ENCODE data around the gene FAHD1. TPM values are rescaled to one million over a fixed set of nuclear protein-coding genes. Genes with fewer than 3 reads are reported as not detected.
"Not testable (repeated sequence)": the region's sequence is repeated elsewhere in the genome, so short reads cannot be mapped to it uniquely, and the experiment has no call there.

FAHD1 gene
- total RNA-seq, 1 donor from 2014 or later, result 109 TPM

GRCh38 chr16:1789643-1790045 lies 37.4 kb upstream of the FAHD1 start:
- no peak for DNase-seq (ENCODE audit: low read depth)

DNA sequence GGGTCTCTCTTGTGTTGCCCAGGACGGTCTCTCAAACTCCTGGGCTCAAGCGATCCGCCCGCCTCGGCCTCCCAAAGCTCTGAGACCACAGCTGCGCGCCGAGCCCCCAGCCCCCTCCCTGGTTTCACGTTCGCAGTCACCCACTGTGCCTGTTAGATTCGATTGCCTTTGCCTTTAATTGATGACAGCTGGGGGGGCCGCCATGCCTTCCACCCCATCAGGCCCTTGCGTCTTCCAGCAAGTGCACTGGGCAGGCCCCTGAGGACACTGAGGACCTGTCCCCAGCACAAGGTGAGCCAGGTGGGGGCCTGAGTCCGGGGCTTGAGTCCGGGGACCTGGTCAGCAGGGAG lies 36.8 kb upstream of the FAHD1 start:
- no peak for DNase-seq (ENCODE audit: low read depth)

- no peak for DNase-seq (ENCODE audit: low read depth)
These were observed 36.3 kb upstream of the FAHD1 start for GRCh38 chr16:1790611-1791255.

DNA sequence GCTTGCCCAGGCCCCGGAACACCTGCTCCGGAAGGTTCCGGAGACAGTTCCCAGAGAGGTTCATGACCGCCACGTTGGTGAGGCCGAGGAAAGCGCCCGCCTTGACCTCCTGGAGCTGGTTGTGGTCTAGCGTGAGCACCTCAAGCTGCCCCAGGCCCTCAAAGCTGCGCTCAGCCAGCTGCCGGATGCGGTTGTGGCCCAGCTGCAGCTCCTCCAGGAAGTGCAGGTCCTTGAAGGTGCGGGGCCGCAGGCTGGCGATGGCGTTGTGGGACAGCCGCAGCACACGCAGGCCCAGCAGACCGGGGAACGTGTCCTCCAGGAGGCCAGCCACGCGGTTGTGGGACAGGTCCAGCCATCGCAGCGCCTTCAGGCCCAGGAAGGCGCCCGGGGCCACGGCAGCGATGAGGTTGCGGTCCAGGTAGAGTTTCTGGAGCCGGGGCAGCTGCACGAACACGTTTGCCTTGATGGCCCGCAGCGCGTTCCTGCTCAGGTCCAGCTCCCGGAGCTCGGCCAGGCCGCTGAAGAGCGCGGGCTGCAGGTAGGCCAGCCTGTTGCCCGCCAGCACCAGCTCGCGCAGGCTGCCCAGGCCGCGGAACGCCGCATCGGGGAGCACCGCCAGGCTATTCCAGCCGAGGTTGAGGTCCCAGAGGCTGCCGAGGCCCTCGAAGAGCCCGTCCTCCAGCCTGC lies 35.6 kb upstream of the FAHD1 start:
- no peak for DNase-seq (ENCODE audit: low read depth)

- DNase-seq (ENCODE audit: low read depth), result no peak
These were observed 34.8 kb upstream of the FAHD1 start for GRCh38 chr16:1791943-1792812.

GRCh38 chr16:1792836-1793577 lies 34.0 kb upstream of the FAHD1 start:
- DNase-seq (ENCODE audit: low read depth), result no peak

GRCh38 chr16:1793578-1794220 lies 33.3 kb upstream of the FAHD1 start, which contains the start of gene IGFALS:
Gene IGFALS, minus strand, starts transcription at chr16:1793705. Its CDS starts 53 bp downstream, at chr16:1793652.
- DNase-seq (ENCODE audit: low read depth), result no peak

DNA sequence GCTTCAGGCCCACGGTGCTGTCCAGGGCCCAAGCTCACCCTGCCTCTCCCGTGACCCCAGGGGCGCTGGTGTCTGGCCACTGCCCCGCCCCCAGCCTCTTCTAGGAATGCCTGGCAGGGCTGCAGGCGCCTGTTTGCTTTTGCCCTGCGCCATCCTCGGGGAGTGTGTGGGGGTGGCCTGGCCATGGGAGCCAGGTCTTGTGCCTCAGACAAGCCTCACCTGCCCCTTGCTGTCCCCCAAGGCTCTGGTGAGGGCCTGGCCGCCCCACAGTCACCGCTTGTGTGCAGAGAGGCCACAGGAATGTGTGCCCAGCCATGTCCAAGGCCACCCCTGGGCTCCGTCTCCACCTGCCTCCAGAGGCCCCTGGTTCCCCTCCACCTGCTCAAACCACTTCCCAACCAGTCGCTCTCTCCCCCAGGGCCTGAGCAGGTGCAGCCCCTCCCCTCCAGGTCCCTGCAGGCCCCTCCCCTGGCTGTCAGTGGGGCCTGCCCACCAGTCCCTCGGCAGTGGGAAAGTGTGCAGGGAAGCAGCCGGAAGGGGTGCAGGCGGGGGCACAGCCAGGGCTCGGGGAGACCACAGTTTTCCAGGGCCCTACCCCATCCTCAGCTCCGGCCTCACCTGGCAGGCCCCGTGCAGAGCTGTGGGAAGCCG lies 32.7 kb upstream of the FAHD1 start:
- no peak for DNase-seq (ENCODE audit: low read depth)

- no peak for DNase-seq (ENCODE audit: low read depth)
These were observed 31.9 kb upstream of the FAHD1 start for GRCh38 chr16:1794908-1795666.

DNA sequence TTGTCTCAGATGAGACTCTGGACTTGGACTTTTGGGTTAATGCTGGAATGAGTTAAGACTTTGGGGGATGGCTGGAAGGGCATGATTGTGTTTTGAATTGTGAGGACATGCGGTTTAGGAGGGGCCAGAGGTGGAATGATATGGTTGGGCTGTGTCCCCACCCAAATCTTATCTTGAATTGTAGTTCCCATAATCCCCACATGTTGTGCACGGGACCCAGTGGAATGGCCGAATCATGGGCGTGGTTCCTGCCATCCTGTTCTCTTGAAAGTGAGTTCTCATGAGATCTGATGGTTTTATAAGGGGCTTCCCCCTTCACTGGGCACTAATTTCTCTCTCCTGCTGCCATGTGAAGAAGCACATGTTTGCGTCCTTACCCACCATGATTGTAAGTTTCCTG lies 27.7 kb upstream of the FAHD1 start:
- not testable (repeated sequence) for DNase-seq (ENCODE audit: low read depth)

DNA sequence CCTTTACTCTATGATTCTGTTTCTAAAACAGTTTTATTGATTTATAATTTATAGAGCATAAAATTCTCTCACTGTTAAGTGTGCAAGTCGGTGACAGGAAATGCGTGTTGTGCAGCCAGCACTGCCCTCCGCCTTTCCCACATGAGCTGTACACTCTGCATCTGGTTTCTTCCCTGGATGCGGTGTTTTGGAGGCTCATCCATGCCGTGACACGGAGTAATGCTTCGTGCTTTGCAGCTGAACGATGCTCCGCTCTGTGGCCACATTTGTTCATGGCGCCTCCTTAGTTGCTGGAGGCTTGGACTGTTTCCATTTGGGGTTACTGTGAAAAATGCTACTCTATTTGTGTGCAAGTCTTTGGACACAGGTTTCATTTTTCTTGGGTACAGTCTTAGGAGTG lies 26.3 kb upstream of the FAHD1 start:
- no peak for DNase-seq (ENCODE audit: low read depth)

DNA sequence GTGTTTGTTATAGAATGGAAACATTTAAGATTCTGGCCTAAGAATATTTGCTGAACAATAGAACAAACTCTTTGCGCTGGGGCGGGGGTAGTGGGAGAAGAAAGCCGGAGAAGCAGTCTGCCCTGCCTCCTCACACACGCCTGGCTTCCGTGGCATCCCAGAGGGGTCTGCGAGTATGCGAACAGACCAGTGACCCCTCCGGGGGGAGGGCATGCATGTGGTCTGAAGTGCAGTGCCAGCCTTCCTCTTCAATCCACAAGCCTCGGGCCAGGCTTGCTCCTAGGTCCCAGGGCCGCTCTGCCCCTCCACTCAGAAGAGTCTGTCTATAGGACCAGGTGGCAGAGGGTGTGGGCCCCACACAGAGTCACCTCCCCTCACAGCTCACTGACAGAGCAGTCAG lies 19.4 kb upstream of the FAHD1 start:
- no peak for DNase-seq (ENCODE audit: low read depth)

GRCh38 chr16:1808691-1809090 lies 18.3 kb upstream of the FAHD1 start:
- no peak for DNase-seq (ENCODE audit: low read depth)

DNA sequence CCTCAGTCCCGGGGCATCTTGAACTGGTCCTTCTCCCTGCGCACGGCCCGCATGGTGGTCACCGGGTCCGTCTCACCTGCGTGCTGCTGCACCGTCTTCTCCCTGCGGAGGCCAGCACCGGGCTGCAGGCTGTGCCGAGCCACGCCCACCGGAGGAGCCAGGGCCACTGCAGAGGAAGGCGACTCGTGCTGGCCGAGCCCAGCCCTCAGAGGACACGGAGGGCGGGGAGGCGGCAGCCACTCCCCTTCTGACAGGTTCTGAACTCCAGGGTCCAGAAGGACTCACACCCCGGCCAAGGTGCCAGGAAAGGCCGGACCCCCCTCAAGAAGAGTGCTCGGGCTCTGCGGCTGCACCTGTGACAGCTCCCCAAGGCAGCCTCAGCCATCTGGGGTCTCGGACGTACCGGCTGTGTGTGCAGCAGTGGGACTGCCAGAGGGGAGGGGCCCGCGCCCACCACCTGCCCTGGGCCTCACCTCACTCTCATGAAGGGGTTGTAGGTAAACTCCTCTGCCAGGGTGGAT lies 17.7 kb upstream of the FAHD1 start:
- no peak for DNase-seq (ENCODE audit: low read depth)

GRCh38 chr16:1810106-1810505 lies 16.9 kb upstream of the FAHD1 start:
- no peak for DNase-seq (ENCODE audit: low read depth)

DNA sequence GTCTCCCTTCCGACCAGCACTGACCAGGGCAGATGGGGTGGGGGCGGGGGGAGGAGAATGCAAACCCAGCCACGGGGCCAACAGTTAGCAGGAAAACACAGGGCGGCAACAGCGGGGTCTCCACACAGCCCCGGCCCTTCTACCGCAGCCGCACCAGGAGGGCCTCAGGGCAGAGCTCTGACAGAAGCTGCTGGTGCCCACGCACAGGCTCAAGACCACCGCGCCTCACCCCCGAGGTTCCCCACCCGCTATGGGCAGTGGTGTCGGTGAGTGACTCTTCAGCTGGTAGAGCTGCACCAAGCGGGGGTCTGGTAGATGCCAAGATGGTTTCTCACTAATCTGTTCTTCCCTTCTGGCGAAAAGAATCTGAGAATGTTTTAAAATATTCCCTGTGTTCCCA lies 16.5 kb upstream of the FAHD1 start:
- no peak for DNase-seq (ENCODE audit: low read depth)

DNA sequence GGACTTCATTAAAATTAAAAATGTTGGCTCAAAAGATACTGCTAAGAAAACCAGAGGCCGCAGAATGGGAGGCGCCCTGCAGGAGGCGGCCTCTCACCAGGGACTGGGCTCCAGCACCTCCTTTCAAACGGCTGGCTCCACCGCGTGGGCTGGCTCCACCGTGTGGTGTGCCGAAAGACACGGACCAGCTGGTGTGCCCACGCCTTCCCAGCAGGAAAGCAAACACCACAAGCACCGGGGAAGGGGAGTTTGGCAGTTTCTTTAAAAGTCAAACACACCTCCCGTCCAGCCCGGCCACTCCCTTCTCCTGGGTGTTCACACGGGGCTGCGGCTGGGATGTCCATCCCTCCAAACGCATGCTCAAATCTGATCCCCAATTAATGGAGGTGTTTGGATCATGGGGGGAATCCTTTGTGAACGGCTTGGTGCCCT lies 14.3 kb upstream of the FAHD1 start:
- DNase-seq (ENCODE audit: low read depth), result peak; percentile 61

GRCh38 chr16:1815461-1815860 lies 11.5 kb upstream of the FAHD1 start:
- DNase-seq (ENCODE audit: low read depth), result no peak

GRCh38 chr16:1816396-1817275 lies 10.4 kb upstream of the FAHD1 start:
- no peak for DNase-seq (ENCODE audit: low read depth)

Measured in renal cortical epithelial cell (primary cell).